ENCODE results near the gene TFAM. TPM values are rescaled to one million over a fixed set of nuclear protein-coding genes. Genes with fewer than 3 reads are reported as not detected.

Gene TFAM
- polyA plus RNA-seq, 1 donor (not counting 4 experiments of a cell fraction or from before 2014, with no cell fraction given): 25.1 TPM

- Histone ChIP-seq H3K4me1 (ENCODE audit: control insufficient read depth, extremely low read depth, insufficient read depth, low read length) (peaks cover 38% of the 10 kb centered on the region), H3K27ac (ENCODE audit: control insufficient read depth, insufficient read depth, low read length) (no peak overlapping the region), H4K20me1 (ENCODE audit: control insufficient read depth, extremely low read depth, insufficient read depth, low read length) (no peaks in the 10 kb centered on the region), H2AFZ (ENCODE audit: control insufficient read depth, low read length) (no peak overlapping the region), H3K79me2 (ENCODE audit: control insufficient read depth, insufficient read depth, low read length) (no peaks in the 10 kb centered on the region), H3K9ac (ENCODE audit: control insufficient read depth, extremely low read depth, insufficient read depth, low read length) (no peak overlapping the region), H3K9me1 (ENCODE audit: control insufficient read depth, extremely low read depth, insufficient read depth, low read length) (no peaks in the 10 kb centered on the region), H3K4me2 (ENCODE audit: control insufficient read depth, extremely low read depth, insufficient read depth, low read depth, low read length) (no peak overlapping the region), H3K27me3 (ENCODE audit: control insufficient read depth, extremely low read depth, insufficient read depth, low read length) (no peaks in the 10 kb centered on the region), H3K4me3 (ENCODE audit: control insufficient read depth in 2 of 3, extremely low read depth in 1 of 3, insufficient read depth in 2 of 3, low read depth in 1 of 3, low read length in 3 of 3) (no peak overlapping the region), H3K9me3 (ENCODE audit: control insufficient read depth, low read depth, low read length) (no peaks in the 10 kb centered on the region), H3K36me3 (ENCODE audit: control insufficient read depth in 2 of 2, extremely low read depth in 1 of 2, insufficient read depth in 2 of 2, low read length in 2 of 2) (no peaks in the 10 kb centered on the region)
- no peak for DNase-seq (ENCODE audit: low read depth, low spot score)
- FAIRE-seq: no peak
- dilution Hi-C loops (cut with MboI; ENCODE audit: extremely low pct_ligation_motif_present, low sequenced_read_pairs): no loop called here
- TF ChIP-seq EZH2 (IDR thresholded peaks at IDR 0.05; ENCODE audit: low read length) (no peak), CTCF (optimal IDR thresholded peaks at IDR 0.05 in 1 of 3, IDR thresholded peaks at IDR 0.05 in 1 of 3, conservative IDR thresholded peaks at IDR 0.05 in 1 of 3; ENCODE audit: extremely low read depth in 1 of 3, insufficient read depth in 2 of 3, low read length in 3 of 3) (no peak)
These were observed 48.4 kb downstream of the TFAM start for GRCh38 chr10:58433571-58433970.

GRCh38 chr10:58435297-58435985, 50.2 kb downstream of the TFAM start:
- H3K4me2 ChIP-seq (ENCODE audit: control insufficient read depth, extremely low read depth, insufficient read depth, low read depth, low read length): peak overlapping the region; percentile 76
- DNase-seq (ENCODE audit: low read depth, low spot score) (peak; percentile 66), FAIRE-seq (peak; percentile 99)
- peak overlapping the region; percentile 72 for H3K27ac ChIP-seq (ENCODE audit: control insufficient read depth, insufficient read depth, low read length)
- H3K9me3 ChIP-seq (ENCODE audit: control insufficient read depth, low read depth, low read length): no peaks in the 10 kb centered on the region
- dilution Hi-C loops (cut with MboI; ENCODE audit: extremely low pct_ligation_motif_present, low sequenced_read_pairs): no loop called here
- no peaks in the 10 kb centered on the region for H3K79me2 ChIP-seq (ENCODE audit: control insufficient read depth, insufficient read depth, low read length)
- no peaks in the 10 kb centered on the region for H3K36me3 ChIP-seq (ENCODE audit: control insufficient read depth in 2 of 2, extremely low read depth in 1 of 2, insufficient read depth in 2 of 2, low read length in 2 of 2)
- H3K9me1 ChIP-seq (ENCODE audit: control insufficient read depth, extremely low read depth, insufficient read depth, low read length): no peaks in the 10 kb centered on the region
- peaks cover 57% of the 10 kb centered on the region for H3K4me1 ChIP-seq (ENCODE audit: control insufficient read depth, extremely low read depth, insufficient read depth, low read length)
- peak overlapping the region; percentile 25 for H3K9ac ChIP-seq (ENCODE audit: control insufficient read depth, extremely low read depth, insufficient read depth, low read length)
- no peaks in the 10 kb centered on the region for H3K27me3 ChIP-seq (ENCODE audit: control insufficient read depth, extremely low read depth, insufficient read depth, low read length)
- H4K20me1 ChIP-seq (ENCODE audit: control insufficient read depth, extremely low read depth, insufficient read depth, low read length): no peaks in the 10 kb centered on the region
- TF ChIP-seq EZH2 (IDR thresholded peaks at IDR 0.05; ENCODE audit: low read length) (no peak), CTCF (optimal IDR thresholded peaks at IDR 0.05 in 1 of 3, IDR thresholded peaks at IDR 0.05 in 1 of 3, conservative IDR thresholded peaks at IDR 0.05 in 1 of 3; ENCODE audit: extremely low read depth in 1 of 3, insufficient read depth in 2 of 3, low read length in 3 of 3) (peak in 2 of 3 experiments; percentile 42 to 49)
- peak overlapping the region; percentile 34 for H2AFZ ChIP-seq (ENCODE audit: control insufficient read depth, low read length)
- no peak overlapping the region for H3K4me3 ChIP-seq (ENCODE audit: control insufficient read depth in 2 of 3, extremely low read depth in 1 of 3, insufficient read depth in 2 of 3, low read depth in 1 of 3, low read length in 3 of 3)

Measured in keratinocyte (primary cell).